ENCODE data around the gene JAG2.

GRCh38 chr14:105185973-105186372, 17.4 kb upstream of the JAG2 start:
- no peak for TF ChIP-seq TAF1 (IDR thresholded peaks at IDR 0.05; ENCODE audit: low read depth, low read length)
- TF ChIP-seq POLR2AphosphoS5 (IDR thresholded peaks at IDR 0.05; ENCODE audit: low read depth, low read length), result no peak
- TF ChIP-seq POLR2A (IDR thresholded peaks at IDR 0.05; ENCODE audit: low read depth, low read length), result no peak
- TF ChIP-seq PAX5 (IDR thresholded peaks at IDR 0.05; ENCODE audit: insufficient read depth, low read length, severe bottlenecking), result no peak

Measured in GM12891 (cell line).